GM12892 (cell line): ENCODE results near the gene ZBTB38.

Experiments
- POLR2A ChIP-seq: IDR thresholded peaks from 2 replicates; pipeline ENCODE4 v1.6.1; 2011; ENCODE audit warnings: low read depth, low read length, control low read depth
- POLR2AphosphoS5 ChIP-seq: IDR thresholded peaks from 2 replicates; pipeline ENCODE4 v1.6.1; 2011; ENCODE audit warnings: low read depth, low read length, control low read depth
- TAF1 ChIP-seq: IDR thresholded peaks from 2 replicates; pipeline ENCODE4 v1.6.1; 2011; ENCODE audit warnings: low read depth, mild to moderate bottlenecking, control low read depth, low read length, borderline replicate concordance

DNA sequence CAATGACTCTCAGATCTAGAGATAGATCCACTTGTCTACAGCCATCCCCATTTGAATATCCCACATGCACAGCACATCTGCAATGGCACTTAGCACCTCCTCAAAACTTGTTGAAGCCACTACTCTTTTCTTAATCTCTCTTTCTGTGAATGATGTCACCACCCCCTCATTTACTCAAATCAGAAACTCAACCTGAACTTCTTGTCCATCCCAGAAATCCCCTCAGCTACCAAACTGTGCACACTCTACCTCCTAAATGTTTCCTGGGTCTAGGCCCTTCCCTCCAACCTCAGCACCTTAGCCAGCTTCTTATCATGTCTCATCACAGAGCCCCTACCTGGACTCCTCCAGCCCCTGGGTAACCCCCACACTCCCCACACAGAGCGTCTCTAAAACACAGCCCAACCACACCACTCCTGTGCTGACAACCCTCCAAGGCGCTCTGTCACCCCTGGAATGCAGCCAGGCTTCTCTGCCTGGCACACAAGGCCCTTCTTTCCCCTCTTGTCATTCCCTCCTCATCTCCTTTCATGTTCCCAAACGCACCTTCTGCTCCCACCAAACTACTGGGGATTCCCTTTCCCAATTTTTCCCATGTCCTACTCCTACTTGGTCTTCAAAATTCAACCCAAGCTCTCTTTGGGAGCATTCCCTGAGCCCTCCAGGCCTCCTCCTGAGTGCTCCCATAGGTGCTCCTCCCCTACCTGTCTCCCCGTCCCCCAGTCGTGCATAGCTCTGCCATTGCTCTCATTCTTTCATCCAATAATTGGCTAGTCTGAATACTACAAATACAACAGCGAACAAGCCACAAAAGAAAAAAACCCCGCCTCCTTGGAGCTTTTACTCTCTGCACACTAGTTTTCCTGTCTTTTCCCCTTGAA is 39.8 kb upstream of the ZBTB38 start:
- TF ChIP-seq POLR2AphosphoS5 (no peak), POLR2A (no peak), TAF1 (no peak)
